GM21381 (cell line): ENCODE data around the gene NXPE4.
"Not testable (repeated sequence)": the region's sequence is repeated elsewhere in the genome, so short reads cannot be mapped to it uniquely, and the experiment has no call there.

Experiments
- ATAC-seq: cut with Tn5 transposase; IDR thresholded peaks from one replicate; pipeline ENCODE4 v1.9.1; 2021; ENCODE audit warnings: mild to moderate bottlenecking, moderate library complexity; ENCODE audit not compliant: unreplicated experiment

NXPE4 gene

GRCh38 chr11:114595571-114595970 lies at the start of gene NXPE4:
NXPE4 (minus strand) TSS chr11:114595786; CDS start chr11:114594759, 1,027 bp downstream.
- no peak for ATAC-seq

DNA sequence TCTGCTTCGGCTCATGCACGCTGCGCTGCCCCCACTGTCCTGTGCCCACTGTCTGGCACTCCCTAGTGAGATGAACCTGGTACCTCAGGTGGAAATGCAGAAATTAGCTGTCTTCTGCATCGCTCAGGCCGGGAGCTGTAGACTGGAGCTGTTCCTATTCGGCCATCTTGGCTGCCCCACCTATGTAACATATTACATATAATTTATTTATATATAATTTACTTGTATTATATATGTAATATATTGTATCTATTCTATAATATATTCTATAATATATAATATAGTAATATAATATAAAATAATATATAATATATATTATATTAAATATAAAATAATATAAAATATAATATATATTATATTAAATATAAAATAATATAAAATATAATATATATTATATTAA lies 43.9 kb upstream of the NXPE4 start:
- ATAC-seq = not testable (repeated sequence)

GRCh38 chr11:114631445-114631965 lies 35.9 kb upstream of the NXPE4 start:
- ATAC-seq = not testable (repeated sequence)

- ATAC-seq = no peak
Observed at GRCh38 chr11:114625294-114625693, 29.7 kb upstream of the NXPE4 start.

- no peak for ATAC-seq
Observed at GRCh38 chr11:114624455-114625207, 29.0 kb upstream of the NXPE4 start.

- ATAC-seq = no peak
Observed at GRCh38 chr11:114623720-114624119, 28.1 kb upstream of the NXPE4 start.

- no peak for ATAC-seq
Observed at GRCh38 chr11:114622858-114623257, 27.3 kb upstream of the NXPE4 start.

GRCh38 chr11:114621950-114622809 lies 26.6 kb upstream of the NXPE4 start:
- ATAC-seq = no peak

- no peak for ATAC-seq
Observed at GRCh38 chr11:114621072-114621471, 25.5 kb upstream of the NXPE4 start.

DNA sequence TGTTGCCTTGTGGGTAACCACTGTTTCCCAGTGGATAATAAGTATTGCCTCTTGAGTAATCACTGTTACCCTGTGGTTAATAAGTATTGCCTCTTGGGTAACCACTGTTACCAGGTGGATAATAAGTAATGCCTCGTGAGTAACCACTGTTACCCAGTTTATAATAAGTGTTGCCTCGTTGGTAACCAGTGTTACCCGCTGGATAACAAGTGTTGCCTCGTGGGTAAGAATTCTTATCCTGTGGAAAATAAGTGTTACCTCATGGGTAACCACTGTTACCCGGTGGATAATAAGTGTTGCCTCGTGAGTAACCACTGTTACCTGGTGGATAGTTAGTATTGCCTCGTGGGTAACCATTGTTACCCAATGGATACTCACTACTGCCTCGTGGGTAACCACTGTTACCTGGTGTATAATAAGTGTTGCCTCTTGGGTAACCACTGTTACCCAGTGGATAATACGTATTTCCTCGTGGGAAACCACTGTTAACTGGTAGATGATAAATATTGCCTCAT lies 24.1 kb upstream of the NXPE4 start:
- ATAC-seq = no peak

GRCh38 chr11:114618139-114618538 lies 22.6 kb upstream of the NXPE4 start:
- no peak for ATAC-seq

DNA sequence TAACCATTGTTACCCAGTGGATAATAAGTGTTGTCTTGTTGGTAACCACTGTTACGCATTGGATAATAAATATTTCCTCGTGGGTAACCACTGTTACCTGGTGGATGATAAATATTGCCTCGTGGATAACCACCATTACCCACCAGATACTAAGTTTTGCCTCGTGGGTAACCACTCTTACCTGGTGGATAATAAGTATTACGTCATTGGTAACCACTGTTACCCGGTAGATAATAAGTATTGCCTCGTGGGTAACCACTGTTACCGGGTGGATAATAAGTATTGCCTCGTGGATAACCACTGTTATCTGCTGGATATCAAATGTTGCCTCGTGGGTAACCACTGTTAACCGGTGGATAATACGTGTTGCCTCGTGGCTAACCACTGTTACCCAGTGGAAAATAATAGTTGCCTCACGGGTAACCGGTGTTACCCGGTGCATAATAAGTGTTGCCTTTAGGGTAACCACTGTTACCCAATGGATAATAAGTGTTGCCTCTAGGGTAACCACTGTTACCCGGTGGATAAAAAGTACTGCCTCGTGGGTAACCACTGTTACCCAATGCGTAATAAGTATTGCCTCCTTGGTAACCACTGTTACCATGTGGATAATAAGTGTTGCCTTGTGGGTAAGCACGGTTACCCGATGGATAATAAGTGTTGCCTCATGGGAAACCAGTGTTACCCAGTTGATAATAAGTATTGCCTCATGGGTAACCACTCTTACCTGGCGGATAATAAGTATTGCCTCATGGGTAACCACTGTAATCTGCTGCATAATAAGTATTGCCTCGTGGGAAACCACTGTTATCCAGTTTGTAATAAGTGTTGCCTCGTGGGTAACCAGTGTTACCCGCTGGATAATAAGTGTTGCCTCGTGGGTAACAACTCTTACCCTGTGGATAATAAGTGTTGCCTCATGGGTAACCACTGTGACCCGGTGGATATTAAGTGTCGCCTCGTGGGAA lies 21.9 kb upstream of the NXPE4 start:
- ATAC-seq = no peak

DNA sequence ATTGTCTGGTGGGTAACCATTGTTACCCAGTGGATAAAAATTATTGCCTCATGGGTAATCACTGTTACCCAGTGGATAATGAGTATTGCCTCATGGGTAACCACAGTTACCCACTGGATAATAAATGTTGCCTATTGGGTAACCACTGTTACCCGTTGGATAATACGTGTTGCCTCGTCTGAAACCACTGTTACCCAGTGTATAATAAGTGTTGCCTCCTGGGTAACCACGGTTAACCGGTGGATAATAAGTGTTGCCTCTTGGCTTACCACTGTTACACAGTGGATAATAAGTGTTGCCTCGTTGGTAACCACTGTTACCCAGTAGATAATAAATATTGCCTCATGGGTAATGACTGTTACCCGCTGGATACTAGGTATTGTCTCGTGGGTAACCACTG lies 20.9 kb upstream of the NXPE4 start:
- no peak for ATAC-seq

DNA sequence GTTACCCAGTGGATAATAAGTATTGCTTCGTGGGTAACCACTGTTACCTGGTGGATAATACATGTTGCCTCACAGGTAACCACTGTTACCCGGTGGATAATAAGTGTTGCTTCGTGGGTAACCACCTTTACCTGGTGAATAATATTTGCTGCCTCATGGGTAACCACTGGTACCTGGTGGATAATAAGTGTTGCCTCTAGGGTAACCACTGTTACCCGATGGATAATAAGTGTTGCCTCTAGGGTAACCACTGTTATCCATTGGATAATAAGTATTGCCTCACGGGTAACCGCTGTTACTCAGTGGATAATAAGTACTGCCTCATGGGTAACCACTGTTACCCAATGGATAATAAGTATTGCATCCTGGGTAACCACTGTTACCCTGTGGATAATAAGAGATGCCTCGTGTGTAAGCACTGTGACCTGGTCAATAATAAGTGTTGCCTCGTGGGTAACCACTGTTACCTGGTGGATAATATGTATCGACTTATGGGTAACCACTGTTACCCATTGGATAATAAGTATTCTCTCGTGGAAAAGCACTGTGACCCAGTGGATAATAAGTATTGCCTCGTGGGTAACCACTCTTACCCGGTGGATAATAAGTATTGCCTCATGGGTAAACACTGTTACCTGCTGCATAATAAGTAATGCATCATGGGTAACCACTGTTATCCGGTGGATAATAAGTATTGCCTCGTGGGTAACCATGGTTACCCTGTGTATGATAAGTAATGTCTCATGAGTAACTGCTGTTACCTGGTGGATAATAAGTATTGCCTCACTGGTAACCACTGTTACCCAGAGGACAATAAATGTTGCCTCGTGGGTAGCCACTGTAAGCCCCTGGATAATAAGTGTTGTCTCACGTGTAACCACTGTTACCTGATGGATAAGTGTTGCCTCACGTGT lies 20.1 kb upstream of the NXPE4 start:
- no peak for ATAC-seq

- ATAC-seq = no peak
Observed at GRCh38 chr11:114614127-114614720, 18.6 kb upstream of the NXPE4 start.

DNA sequence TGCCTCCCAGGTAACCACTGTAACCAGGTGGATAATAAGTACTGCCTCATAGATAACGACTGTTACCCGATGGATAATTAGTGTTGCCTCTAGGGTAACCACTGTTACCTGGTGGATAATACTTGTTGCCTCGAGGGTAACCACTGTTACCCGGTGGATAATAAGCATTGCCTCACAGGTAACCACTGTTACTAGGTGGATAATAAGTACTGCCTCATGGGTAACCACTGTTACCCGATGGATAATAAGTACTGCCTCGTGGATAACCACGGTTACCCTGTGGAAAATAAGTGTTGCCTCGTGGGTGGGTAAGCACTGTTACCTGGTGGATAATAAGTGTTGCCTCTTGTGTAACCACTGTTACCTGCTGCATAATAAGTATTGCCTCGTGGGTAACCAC lies 17.5 kb upstream of the NXPE4 start:
- ATAC-seq = not testable (repeated sequence)

GRCh38 chr11:114612686-114613085 lies 17.1 kb upstream of the NXPE4 start:
- ATAC-seq = no peak

GRCh38 chr11:114612199-114612598 lies 16.6 kb upstream of the NXPE4 start:
- not testable (repeated sequence) for ATAC-seq
